ENCODE data around the gene RAB7B.
A peak's percentile ranks its signal among the peaks of the same experiment; 100 is the strongest.
"Not testable (repeated sequence)": the region's sequence is repeated elsewhere in the genome, so short reads cannot be mapped to it uniquely, and the experiment has no call there.

The RAB7B gene

DNA sequence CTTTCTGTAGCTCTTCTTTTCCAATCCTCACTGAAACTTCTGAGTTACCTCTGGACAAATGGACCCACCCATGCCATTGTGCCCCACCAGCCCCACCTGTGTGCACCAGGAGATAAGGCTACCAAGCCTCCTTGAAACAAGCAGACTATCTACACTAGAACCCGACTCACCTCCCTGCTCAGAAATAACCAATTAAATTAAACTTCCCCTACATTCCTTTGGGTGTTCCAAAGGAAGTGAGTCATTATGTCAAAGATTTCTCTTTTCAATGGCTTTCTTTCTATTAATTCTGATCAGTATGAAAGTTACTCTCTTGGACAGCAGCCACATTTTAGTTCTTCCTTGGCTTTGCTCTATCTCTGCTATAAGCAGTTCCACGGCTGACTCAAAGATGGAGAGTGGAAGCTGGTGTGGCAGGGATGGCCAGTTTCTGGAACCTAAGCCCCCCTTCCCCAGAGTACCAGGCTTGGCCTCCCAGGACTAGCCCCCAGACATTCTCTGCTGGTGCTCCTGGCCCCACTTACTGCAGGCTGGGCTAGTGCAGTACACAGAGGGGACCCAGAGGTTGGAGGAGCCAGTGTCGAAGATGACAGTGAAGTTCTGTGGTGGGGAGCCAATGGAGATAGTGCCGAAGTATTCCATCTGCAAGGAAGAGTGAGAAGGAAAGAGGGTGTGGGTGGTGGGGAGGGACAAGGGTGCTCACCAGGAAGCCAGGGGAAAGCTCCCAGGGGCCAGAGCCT, 18.6 kb upstream of the RAB7B start:
- DNase-seq = no peak

DNA sequence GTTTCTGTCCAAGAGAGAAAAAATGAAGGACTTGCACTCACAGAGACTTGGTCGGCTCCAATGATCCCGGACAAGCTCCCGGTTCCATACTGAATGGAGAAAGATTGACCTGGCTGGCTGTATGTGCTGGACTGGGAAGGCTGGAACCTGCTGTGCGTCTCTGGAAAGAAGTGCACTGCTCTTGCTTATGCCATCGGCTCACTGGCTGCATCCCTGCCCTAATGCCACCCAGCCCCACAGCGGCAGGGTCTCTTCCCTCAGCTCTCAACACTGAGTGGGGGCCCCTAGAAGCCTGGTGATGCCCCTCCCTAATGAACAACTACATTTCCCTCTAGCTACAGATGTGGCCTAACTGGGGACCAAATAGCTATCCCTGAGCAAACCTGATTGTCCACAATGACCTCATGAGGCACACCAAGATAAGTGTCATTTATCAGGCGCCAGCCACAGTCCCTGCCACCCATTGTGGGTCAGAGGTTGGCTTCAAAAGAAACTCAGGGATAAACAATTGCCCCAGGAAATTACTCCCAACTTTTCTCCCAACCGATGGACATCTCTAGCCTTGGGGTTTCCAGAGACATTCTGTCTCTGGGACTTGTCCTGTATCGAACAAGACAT, 17.9 kb upstream of the RAB7B start:
- no peak for DNase-seq

DNA sequence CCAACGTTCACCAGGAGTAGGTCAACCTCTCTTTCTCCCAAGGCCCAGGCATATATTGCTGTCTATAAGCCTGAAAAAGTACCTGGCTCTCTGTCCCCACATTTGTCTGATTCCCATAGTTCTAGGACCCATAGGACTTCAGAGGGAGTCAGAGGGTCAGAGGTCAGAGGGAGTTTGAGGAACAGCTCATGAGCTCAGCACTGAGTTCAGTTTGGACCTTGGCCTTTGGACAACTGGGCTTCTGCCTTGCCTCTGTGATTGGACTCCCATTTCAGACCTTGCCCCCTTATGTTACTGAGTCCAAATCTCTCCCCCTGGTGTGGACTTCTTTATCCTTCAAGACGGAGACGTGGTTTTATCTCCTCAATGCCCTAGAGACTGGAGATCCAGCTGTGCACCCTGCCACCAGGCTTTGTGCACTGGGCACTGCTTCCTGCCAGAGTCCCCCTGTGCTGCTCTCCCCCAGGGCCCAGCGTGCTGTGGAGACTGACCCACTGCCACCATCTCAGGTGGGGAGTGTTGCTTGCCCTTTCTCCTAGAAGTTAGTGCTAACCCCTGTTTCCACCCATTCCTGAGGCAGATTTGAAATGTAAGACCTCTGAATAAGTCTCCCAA, 17.3 kb upstream of the RAB7B start:
- no peak for DNase-seq

DNA sequence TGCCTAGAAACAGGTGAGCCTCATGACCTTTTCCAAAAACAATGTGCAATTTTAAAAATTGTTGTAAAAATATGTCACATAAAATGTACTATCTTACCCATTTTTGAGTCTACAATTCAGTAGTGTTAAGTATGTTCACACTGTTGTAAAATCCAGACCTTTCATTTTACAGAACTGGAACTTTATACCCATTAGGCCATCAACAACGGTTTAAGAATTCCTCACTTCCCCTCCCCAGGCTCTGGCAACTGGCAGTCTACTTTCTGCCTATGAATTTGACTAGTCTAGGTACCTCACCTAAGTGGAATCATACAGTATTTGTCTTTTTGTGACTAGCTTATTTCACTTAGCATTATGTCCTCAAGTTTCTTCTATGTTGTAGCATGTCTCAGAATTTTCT, 11.9 kb upstream of the RAB7B start:
- no peak for DNase-seq

DNA sequence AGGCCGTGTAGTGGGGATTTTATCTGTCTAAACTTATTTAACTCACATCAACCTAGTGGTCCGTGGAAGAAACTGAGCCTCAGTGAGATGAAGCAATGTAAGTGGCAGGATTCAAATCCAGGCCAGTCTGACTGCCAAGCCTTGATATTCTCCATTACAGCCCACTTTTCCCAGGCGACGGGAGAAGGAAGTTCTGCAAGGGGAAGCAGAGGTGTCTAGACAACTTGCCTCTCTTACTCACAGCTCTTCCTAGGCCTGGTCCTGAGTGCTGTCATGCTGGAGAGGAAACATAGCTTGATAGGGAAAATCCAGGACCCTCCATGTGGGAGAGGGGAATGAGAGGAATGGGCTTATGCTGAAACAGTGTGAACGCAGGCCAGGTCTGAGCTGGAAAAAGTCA, 11.4 kb upstream of the RAB7B start:
- DNase-seq = no peak

DNA sequence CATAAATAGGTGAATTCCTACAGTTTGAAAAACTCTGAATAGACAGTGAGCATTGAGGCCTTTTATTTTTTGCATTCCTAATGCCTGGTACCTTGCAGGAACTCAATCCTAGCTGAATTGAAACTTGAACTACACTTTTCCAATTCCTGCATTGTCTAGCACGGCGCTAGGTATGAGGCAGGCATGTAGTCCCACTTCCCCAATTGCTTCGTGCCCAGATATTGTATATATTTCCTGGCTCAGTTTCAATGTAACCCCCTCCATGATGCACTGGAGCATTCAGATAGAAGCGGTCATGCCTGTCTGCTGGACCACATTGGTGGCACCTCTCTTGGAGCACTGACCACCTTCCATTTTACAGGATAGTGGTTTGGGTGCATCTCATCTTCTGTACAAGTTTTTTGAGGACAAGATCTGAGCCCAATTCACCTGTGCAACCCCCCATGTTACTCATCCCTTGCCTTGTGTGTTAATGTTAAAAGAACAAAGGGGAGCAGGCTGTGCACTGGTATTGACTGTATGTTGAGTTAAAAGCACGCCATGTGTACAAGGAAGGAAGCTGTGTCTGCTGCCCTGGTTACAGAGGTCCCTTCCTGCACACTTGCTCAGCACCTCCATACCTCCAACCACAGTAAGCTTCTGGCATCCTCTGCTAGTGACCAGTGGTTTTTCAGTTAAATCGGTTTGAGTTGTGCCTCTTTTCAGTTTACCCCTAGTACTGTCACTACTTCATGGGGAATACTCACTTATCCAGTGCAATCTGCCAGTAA, 10.0 kb upstream of the RAB7B start:
- no peak for DNase-seq

DNA sequence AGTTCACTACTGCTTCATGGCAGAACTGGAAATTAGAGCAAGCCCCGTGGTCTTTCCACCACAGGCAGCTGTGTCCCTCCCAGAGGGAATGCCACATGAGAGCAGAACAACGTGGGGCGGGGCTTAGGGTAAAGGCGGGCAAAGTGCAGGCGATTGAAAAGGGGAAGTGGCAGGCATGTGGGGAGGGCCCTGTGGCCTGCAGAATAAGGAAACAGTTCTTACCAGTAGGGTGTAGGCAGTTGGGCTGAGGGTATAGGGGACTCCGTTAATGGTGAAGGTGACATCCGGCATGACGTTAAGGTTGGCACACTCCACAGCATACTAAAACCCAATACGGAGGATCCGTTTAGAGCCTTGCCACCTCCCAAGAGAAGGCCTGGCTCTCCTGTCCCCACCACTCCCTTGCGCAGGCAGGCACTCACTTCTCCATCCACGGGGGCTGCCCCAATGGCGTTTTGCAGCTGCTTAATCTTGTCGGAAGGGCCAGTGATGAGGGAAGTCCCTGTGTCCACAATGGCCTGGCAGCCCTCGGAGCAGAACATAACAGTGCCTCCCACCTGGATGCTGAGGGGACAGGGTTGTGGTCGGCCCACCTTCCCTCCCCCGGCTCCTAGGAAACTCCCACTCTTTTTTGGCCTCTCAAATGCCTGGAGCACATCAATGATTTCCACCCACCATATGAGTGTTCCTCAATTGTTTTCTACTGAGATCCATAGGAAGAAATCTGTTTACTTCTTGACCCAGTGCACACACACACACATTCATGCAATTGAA, 9.1 kb upstream of the RAB7B start:
- no peak for DNase-seq

DNA sequence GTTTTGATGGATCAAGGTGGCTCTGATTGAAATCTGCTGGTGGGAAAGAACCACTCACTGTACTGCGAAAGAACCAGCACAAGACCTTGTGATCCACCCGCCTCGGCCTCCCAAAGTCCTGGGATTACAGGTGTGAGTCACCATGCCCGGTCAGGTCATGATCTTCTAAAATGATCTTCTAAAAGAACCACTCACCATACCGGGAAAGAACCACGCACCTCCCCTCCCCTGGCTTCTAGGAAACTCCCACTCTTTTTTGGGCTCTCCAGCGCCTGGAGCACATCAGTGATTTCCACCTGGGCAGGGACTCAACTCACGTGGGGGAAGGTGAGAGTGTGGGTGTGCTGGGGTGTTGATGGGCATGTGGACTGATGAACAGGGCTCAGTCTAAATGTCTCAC, 7.9 kb upstream of the RAB7B start:
- DNase-seq = no peak

DNA sequence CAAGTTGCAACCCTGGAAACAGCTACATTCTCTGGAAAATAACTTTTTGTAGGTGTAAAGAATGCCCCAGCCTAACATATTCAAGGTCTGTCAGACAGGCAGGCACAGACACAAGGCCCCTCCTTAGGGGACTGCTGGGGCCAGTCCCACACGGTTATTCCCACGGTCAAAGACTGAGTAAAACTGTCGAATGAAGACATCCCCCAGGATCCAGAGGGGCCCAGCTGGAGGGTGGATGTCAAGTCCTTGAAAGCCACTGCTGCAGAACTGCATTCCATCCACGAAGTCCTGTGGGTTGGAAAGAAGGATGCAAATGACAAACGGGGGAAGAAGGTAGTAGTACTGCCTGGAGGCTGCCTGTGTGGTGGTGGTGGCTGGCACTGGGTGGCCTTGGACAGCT, 6.9 kb upstream of the RAB7B start:
- DNase-seq = no peak

DNA sequence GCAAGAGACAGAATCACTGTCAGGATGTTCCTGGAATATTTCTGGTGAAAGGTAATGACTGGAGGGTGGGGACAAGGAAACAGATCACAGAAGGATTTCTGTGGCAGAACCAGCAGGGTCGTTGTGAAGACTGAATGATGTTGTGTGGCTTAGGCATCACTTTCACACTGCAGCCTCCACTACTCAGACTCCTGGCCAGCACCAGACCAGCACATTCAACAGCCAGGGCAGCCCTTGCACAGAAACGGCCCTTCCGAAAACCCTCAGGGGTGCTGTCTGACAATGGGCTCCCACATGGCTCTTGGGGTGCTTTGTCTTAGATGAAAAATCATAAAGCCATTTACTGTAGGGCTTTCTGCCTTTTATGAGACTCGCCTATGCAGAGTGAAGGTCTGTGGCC, 3.8 kb upstream of the RAB7B start:
- no peak for DNase-seq

DNA sequence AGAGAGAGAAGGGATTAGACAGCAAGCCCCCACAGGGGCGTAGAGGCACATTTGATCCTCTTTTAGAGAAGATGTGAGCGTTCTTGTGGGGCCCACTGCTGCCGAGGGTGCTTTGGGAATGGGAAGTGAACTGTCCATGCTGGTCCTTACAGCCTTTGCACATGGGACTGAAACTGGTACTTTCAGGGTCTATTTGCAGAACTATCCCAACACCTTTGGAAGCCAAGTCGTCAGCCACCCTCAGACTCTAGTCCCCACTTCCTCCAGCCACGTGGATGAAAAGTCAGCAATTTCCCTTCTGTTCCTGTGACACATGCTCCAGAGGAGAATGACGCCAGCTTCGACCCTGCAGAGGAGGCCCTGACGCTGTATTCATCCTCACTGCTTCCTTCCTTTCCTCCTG, 2.6 kb upstream of the RAB7B start:
- DNase-seq = no peak

DNA sequence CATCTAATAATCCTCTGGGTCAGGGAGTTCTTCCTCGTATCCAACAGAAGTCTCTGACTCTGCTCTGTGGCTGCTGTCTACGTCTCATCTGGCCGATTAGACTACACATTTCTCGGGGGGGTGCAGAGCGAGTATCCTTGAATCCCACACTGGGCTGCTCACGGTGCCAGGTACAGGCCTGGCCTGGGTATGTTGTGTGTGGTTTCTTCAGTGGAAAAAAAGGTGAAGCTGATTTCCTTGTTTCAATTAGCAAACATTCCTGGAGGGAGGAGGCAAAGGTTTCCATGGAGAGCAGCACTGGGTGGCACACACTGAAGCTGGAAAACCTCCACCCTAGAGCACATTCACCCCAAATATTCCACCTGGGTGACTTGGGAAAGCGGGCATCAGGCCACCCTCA, 2.0 kb upstream of the RAB7B start:
- DNase-seq = no peak

DNA sequence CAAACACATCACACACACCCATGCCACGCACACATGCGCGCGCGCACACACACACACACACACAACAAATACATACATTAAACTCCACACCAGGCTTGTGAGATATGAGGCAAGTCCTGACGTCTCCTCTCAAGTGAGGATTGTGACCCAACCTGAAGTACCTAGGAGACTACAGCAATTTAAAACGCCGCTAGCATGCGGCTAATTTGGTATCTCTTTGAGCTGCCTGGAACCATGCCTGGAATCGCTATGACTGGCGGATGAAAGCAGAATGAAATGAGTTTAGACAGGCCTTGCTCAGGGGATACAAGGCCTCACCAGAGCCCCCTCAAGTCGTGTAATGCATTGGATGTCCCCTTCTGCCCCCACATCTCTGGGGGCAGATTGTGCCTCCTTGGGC, 1.6 kb upstream of the RAB7B start:
- no peak for DNase-seq

DNA sequence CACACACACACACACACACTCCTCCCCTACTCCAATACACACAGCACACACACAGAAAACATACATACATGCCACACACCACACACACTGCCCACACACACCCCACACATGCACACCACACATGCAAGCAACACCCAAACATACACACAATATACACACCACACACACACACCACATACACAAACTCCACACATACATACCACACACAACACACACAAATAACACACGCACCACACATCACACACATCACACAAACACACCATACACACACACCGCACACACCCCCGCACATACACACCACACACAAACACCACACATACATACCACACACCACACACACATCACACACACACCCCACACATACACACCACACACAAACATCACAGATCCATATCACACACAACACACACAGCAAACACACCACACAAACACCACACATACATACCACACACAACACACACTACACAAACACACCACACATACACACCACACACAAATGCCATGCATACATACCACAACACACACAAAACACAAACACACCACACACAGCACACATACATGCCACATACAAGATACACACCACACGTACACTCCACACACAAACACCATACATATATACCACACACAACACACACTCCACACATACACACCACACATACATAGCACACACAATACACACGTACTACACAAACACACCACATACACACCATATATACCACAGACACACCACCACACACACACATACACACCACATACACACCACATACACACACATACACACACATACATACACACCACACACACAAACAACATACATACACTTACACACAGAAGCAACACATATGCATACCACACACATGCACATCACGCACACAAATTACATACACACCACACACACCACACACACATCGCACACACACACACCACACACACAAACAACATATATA, 932 bp upstream of the RAB7B start:
- DNase-seq = no peak

DNA sequence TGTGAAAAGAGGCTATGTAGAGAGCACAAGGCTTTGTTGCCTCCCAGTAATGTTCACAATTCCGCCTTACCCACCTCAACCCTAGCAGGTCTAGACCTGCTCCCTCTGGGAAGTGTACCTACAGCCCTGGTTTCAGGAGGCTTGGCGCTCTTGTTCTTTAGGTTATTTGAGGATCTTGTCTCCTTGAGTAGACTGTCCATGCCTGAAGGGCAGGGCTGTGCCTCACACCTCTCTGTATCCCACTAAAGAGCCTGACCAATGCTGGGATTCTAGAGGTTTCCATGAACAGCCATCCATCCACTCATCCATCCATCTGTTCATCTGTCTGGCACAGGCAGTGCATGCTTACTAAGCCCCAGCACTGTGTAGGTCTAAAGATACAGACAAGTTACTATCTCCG, 1.0 kb downstream of the RAB7B start:
- no peak for DNase-seq

DNA sequence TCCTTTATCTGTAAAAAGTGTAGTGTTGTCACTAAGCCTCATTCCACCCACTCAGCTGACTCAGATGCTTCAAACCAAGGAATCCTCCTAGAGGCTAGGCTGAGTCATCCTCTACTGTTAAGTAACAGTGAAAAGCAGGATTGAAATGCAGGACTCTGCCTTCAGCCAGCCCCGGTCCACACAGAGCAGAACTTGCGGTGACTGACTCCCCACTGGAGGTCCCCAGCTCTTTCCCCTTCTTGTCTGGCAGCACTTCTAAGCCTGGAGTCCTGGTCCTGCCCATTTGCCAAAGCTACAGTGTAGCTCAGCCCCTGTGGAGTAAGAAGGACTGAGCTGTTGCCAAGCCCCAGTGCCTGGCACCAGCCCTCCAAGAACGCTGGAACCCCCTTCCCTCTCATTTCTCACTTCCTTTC, 1.7 kb downstream of the RAB7B start:
- peak; percentile 35 for DNase-seq

DNA sequence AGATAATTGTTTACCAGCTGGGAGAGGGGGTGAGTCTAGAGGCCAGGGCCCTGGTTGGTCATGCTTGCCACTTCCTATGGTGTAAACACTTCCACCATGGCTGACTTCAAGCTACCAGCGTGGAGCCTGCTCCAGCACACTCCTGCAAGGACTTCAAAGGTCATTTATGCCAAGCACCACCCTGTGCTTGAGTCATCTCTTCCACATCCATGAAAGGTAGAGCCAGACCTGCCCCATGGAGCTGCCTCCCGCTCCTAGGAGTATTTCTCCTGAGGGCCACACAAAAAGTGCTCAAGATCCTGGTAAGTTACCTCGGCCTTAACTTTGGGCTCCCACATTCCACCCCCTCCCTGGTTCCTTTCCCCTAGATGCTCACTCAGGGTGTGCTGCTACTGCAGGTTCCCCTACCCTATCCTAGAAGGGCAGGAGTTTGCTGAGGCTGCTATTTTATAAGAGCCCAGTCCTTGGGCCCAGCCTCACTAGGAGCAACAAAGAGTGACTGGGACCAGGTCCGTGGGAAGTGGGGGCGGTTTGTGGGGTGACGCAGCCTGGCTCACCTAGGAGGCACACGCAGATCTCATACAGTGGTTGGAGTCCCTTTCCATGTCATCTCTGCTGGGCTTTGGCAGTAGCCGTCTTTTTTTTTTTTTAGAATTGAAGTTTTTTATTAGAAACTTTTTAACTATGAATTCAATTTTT, 2.4 kb downstream of the RAB7B start:
- peak; percentile 52 for DNase-seq

DNA sequence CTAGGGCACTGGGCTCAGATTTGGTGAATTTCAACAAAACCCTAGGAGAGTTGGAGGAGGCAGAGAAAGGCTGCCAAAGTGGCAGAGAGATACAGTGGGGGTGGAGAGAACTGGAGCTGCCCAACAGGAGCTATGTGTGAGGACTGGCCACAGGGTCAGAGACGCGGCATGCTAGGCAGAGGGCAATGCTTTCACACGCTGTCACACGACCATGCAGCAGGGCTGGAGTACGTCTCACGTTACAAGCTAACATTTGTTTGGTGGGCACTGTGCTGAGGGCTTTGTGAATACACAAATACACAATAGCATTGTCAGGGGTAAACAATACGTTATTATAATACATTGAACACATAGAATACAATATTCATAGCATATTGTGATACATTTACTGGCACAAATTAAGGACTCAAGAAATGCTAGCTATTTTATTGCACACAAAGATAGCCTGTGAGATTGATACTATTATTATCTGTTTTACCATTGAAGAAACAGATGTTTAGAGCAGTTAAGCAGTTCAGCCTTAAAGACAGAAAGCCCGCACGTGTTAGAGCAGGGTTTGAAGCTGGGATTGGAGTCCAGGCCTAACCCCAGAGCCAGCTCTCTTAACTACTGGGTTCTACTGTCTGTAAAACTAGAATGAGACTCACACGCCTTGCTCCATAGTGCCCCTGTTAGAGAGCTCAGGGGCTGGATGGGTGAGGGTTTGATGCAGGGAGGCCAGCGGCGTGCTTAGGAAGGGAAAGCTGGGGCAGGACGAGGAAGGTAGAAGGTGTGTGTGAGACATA, 4.5 kb downstream of the RAB7B start:
- DNase-seq = no peak

DNA sequence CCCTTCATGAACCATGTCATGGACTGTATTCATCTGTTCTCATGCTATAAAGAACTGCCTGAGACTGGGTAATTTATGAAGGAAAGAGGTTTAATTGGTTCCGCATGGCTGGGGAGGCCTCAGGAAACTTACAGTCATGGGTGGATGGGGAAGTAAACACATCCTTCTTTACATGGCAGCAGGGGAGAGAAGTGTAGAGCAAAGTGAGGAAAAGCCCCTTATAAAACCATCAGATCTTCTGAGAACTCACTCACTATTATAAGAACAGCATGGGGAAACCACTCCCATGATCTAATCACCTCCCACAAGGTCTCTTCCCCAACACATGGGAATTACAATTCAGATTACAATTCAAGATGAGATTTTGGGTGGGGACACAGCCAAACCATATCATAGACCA, 6.6 kb downstream of the RAB7B start:
- not testable (repeated sequence) for DNase-seq

DNA sequence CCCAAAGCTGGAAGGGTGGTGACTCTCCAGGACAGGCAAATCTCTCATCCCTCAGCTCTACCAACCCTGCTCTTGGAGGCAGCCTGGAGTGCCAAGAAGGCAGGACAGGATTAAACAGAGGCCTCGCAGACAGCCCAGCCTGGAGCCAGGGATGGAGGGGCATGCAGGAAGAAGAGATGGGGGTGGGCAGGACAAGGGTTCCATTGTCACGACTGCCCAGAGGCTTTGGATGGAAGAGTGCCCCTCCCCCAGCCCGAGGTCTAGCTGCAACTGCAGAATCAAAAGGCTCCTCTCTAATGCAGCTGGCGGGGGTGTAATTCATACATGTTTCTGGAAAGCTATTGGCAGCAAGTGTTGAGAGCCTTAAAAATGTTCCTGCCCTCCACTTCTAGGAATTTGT, 8.8 kb downstream of the RAB7B start:
- DNase-seq = no peak
